ENCODE data around the gene TRIM17.

Gene TRIM17

GRCh38 chr1:228358039-228358763, 58.5 kb downstream of the TRIM17 start:
- H3K27me3 ChIP-seq (ENCODE audit: insufficient read depth, low read length): no peaks in the 10 kb centered on the region
- H3K79me2 ChIP-seq (ENCODE audit: control insufficient read depth, insufficient read depth, low read length, unreplicated experiment): no peaks in the 10 kb centered on the region
- H3K36me3 ChIP-seq (ENCODE audit: insufficient read depth, low read length): no peaks in the 10 kb centered on the region
- H3K4me3 ChIP-seq (ENCODE audit: low read depth, low read length): no peak overlapping the region
- H3K4me1 ChIP-seq (ENCODE audit: control insufficient read depth, insufficient read depth, low read length, unreplicated experiment): no peaks in the 10 kb centered on the region
- no peak overlapping the region for H2AFZ ChIP-seq (ENCODE audit: low read length, unreplicated experiment)
- no peak overlapping the region for H3K27ac ChIP-seq (ENCODE audit: low read depth, low read length)

Data from ACC112 (cell line).